ENCODE results near the gene RNF212B. TPM values are rescaled to one million over a fixed set of nuclear protein-coding genes. Genes with fewer than 3 reads are reported as not detected.

RNF212B gene
- total and polyA plus RNA-seq, 2 of the 13 experiments (the other 11 are each of a cell fraction or from before 2014, with no cell fraction given): 0.05 TPM; not detected in 1

DNA sequence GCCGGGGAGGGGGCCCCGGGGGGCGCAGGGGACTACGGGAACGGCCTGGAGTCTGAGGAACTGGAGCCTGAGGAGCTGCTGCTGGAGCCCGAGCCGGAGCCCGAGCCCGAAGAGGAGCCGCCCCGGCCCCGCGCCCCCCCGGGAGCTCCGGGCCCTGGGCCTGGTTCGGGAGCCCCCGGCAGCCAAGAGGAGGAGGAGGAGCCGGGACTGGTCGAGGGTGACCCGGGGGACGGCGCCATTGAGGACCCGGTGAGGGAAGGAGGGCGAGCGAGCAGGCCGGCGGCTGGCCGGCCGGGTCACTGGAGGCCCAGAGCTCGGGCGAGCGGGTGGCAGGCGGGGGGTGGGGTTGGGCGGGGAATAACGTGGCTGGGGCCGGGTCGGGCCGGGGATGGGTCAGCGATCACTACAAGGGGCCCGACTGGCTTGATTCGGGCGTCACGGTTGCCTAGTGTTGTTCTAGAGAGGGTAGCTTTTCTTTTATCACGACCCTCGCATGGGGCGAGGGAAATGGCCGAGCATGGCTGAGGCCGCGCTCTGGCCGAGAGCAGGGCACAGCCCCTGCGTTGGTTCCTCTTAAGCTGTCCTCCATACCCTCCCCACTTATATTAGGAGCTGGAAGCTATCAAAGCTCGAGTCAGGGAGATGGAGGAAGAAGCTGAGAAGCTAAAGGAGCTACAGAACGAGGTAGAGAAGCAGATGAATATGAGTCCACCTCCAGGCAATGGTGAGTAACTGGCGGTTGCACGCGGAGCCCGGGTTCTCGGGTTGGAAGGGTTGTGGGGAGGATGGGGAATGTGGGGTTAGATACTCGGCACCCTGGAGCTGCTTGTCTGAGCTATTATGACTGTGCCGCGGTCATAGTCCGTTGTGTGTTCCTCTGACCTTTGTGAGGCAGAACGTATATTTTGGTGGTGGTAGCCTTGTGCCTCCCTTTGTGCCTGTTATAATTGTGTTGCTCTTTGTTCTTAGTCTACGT, 84.1 kb downstream of the RNF212B start (continued):
- TF ChIP-seq ZNF597 (CRISPR knock-in tag; IDR thresholded peaks at IDR 0.05): no peak
- no peak for TF ChIP-seq THYN1 (CRISPR knock-in tag; IDR thresholded peaks at IDR 0.05; ENCODE audit: borderline replicate concordance, low read depth)
- TF ChIP-seq SRSF1 (optimal IDR thresholded peaks at IDR 0.05; ENCODE audit: low read depth, low read length): no peak
- TF ChIP-seq FOSL1 (CRISPR knock-in tag; IDR thresholded peaks at IDR 0.05; ENCODE audit: borderline replicate concordance): no peak
- TF ChIP-seq ZNF329 (CRISPR knock-in tag; IDR thresholded peaks at IDR 0.05; ENCODE audit: low read depth): peak; percentile 55
- TF ChIP-seq SATB2 (CRISPR knock-in tag; IDR thresholded peaks at IDR 0.05): 0 out of 2 replicates have a peak, but pooled peaks have one; percentile 54
- TF ChIP-seq SMAD9 (CRISPR knock-in tag; IDR thresholded peaks at IDR 0.05): 0 out of 2 replicates have a peak, but pooled peaks have one; percentile 56
- peak; percentile 11 for TF ChIP-seq ESRRA (CRISPR knock-in tag; IDR thresholded peaks at IDR 0.05; ENCODE audit: low read depth)
- TF ChIP-seq ZNF552 (CRISPR knock-in tag; IDR thresholded peaks at IDR 0.05; ENCODE audit: borderline replicate concordance): 0 out of 2 replicates have a peak, but pooled peaks have one; percentile 57
- TF ChIP-seq, protein P1, sequence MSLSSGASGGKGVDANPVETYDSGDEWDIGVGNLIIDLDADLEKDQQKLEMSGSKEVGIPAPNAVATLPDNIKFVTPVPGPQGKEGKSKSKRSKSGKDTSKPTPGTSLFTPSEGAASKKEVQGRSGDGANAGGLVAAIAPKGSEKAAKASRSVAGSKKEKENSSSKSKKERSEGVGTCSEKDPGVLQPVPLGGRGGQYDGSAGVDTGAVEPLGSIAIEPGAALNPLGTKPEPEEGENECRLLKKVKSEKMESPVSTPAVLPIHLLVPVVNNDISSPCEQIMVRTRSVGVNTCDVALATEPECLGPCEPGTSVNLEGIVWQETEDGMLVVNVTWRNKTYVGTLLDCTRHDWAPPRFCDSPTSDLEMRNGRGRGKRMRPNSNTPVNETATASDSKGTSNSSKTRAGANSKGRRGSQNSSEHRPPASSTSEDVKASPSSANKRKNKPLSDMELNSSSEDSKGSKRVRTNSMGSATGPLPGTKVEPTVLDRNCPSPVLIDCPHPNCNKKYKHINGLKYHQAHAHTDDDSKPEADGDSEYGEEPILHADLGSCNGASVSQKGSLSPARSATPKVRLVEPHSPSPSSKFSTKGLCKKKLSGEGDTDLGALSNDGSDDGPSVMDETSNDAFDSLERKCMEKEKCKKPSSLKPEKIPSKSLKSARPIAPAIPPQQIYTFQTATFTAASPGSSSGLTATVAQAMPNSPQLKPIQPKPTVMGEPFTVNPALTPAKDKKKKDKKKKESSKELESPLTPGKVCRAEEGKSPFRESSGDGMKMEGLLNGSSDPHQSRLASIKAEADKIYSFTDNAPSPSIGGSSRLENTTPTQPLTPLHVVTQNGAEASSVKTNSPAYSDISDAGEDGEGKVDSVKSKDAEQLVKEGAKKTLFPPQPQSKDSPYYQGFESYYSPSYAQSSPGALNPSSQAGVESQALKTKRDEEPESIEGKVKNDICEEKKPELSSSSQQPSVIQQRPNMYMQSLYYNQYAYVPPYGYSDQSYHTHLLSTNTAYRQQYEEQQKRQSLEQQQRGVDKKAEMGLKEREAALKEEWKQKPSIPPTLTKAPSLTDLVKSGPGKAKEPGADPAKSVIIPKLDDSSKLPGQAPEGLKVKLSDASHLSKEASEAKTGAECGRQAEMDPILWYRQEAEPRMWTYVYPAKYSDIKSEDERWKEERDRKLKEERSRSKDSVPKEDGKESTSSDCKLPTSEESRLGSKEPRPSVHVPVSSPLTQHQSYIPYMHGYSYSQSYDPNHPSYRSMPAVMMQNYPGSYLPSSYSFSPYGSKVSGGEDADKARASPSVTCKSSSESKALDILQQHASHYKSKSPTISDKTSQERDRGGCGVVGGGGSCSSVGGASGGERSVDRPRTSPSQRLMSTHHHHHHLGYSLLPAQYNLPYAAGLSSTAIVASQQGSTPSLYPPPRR (CRISPR knock-in tag; IDR thresholded peaks at IDR 0.05; ENCODE audit: borderline replicate concordance): peak; percentile 2
- TF ChIP-seq ZGPAT (CRISPR knock-in tag; IDR thresholded peaks at IDR 0.05): no peak; the same call in 1 of the 2 replicates
- no peak; the same call in 1 of the 2 replicates for TF ChIP-seq EED (CRISPR knock-in tag; IDR thresholded peaks at IDR 0.05)
- no peak for TF ChIP-seq MYNN (CRISPR knock-in tag; IDR thresholded peaks at IDR 0.05; ENCODE audit: low read depth)
- peak; percentile 80 for TF ChIP-seq TAF1 (CRISPR knock-in tag; IDR thresholded peaks at IDR 0.05)
- TF ChIP-seq, protein P2, sequence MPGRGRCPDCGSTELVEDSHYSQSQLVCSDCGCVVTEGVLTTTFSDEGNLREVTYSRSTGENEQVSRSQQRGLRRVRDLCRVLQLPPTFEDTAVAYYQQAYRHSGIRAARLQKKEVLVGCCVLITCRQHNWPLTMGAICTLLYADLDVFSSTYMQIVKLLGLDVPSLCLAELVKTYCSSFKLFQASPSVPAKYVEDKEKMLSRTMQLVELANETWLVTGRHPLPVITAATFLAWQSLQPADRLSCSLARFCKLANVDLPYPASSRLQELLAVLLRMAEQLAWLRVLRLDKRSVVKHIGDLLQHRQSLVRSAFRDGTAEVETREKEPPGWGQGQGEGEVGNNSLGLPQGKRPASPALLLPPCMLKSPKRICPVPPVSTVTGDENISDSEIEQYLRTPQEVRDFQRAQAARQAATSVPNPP (CRISPR knock-in tag; IDR thresholded peaks at IDR 0.05): no peak
- TF ChIP-seq, protein P3, sequence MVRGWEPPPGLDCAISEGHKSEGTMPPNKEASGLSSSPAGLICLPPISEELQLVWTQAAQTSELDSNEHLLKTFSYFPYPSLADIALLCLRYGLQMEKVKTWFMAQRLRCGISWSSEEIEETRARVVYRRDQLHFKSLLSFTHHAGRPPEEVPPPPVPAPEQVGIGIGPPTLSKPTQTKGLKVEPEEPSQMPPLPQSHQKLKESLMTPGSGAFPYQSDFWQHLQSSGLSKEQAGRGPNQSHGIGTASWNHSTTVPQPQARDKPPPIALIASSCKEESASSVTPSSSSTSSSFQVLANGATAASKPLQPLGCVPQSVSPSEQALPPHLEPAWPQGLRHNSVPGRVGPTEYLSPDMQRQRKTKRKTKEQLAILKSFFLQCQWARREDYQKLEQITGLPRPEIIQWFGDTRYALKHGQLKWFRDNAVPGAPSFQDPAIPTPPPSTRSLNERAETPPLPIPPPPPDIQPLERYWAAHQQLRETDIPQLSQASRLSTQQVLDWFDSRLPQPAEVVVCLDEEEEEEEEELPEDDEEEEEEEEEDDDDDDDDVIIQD (CRISPR knock-in tag; IDR thresholded peaks at IDR 0.05; ENCODE audit: low read depth): no peak
- 0 out of 2 replicates have a peak, but pooled peaks have one; percentile 61 for TF ChIP-seq KLF11 (CRISPR knock-in tag; IDR thresholded peaks at IDR 0.05)
- no peak for TF ChIP-seq FOXA1 (IDR thresholded peaks at IDR 0.05)
- no peak for TF ChIP-seq FOXA1 (CRISPR knock-in tag; IDR thresholded peaks at IDR 0.05)

All from HepG2 (cell line).